HEK293T (cell line): ENCODE measurements around the gene TMEM229B.

Source experiments
- CTCF ChIA-PET: fragments of 350-600 bp; formaldehyde crosslinking; extraction: SDS; loops from one replicate; lab custom pipeline; 2021; ENCODE audit warnings: antibody characterized with exemption, inconsistent platforms; lab: Yijun Ruan, JAX
- POLR2A ChIA-PET: fragments of 350-600 bp; formaldehyde crosslinking; extraction: SDS; loops from one replicate; lab custom pipeline; 2020; ENCODE audit warnings: antibody characterized with exemption, inconsistent platforms; lab: Yijun Ruan, JAX
- DNase-seq: peaks from one replicate; pipeline ENCODE4 v3.0.0; 2012; ENCODE audit warnings: mixed read lengths; ENCODE audit errors: extremely low spot score
- ARNT ChIP-seq: fragments of 450-650 bp; IDR thresholded peaks from 2 replicates; pipeline ENCODE4 v1.6.1; 2017; ENCODE audit warnings: mild to moderate bottlenecking
- BHLHE40 ChIP-seq: fragments of 450-650 bp; IDR thresholded peaks from 2 replicates; pipeline ENCODE4 v1.6.1; 2016; ENCODE audit warnings: mild to moderate bottlenecking, moderate library complexity, borderline replicate concordance
- CTBP1 ChIP-seq: fragments of 450-650 bp; IDR thresholded peaks from 2 replicates; pipeline ENCODE4 v1.6.1; 2016; ENCODE audit warnings: borderline replicate concordance
- ELF4 ChIP-seq: fragments of 450-650 bp; IDR thresholded peaks from 2 replicates; pipeline ENCODE4 v1.6.1; 2017; ENCODE audit warnings: antibody characterized with exemption
- FOXA1 ChIP-seq: fragments of 450-650 bp; IDR thresholded peaks from 2 replicates; pipeline ENCODE4 v1.6.1; 2016; ENCODE audit warnings: mild to moderate bottlenecking
- FOXK2 ChIP-seq: fragments of 450-650 bp; IDR thresholded peaks from 2 replicates; pipeline ENCODE4 v1.6.1; 2016; ENCODE audit warnings: mild to moderate bottlenecking
- FOXM1 ChIP-seq: fragments of 450-650 bp; IDR thresholded peaks from 2 replicates; pipeline ENCODE4 v1.6.1; 2017; ENCODE audit warnings: mild to moderate bottlenecking, borderline replicate concordance
- HDGF ChIP-seq: fragments of 450-650 bp; IDR thresholded peaks from 2 replicates; pipeline ENCODE4 v1.6.1; 2017; ENCODE audit warnings: antibody characterized with exemption, borderline replicate concordance
- L3MBTL2 ChIP-seq: fragments of 450-650 bp; conservative IDR thresholded peaks from 2 replicates; pipeline ENCODE4 v1.6.1; 2016; ENCODE audit warnings: mild to moderate bottlenecking
- LEF1 ChIP-seq: fragments of 450-650 bp; IDR thresholded peaks from 2 replicates; pipeline ENCODE4 v1.6.1; 2017; ENCODE audit warnings: mild to moderate bottlenecking, borderline replicate concordance
- NFRKB ChIP-seq: fragments of 450-650 bp; IDR thresholded peaks from 2 replicates; pipeline ENCODE4 v1.6.1; 2016; ENCODE audit warnings: mild to moderate bottlenecking, moderate library complexity
- PKNOX1 ChIP-seq: fragments of 450-650 bp; IDR thresholded peaks from 2 replicates; pipeline ENCODE4 v1.6.1; 2016
- SP1 ChIP-seq: fragments of 450-650 bp; IDR thresholded peaks from 2 replicates; pipeline ENCODE4 v1.6.1; 2017
- SUZ12 ChIP-seq: fragments of 450-650 bp; IDR thresholded peaks from 2 replicates; pipeline ENCODE4 v1.6.1; 2016; ENCODE audit warnings: mild to moderate bottlenecking
- TARDBP ChIP-seq: fragments of 450-650 bp; IDR thresholded peaks from 2 replicates; pipeline ENCODE4 v1.6.1; 2016
- ZNF384 ChIP-seq: fragments of 450-650 bp; IDR thresholded peaks from 2 replicates; pipeline ENCODE4 v1.6.1; 2016

TMEM229B gene

GRCh38 chr14:67529947-67530935, 41.7 kb upstream of the TMEM229B start:
- TF ChIP-seq SP1 (no peak), HDGF (no peak), ELF4 (no peak), BHLHE40 (no peak), PKNOX1 (no peak)
- ChIA-PET POLR2A (interaction anchor here (1.3 kb wide), 1 partner anchor 174 kb away, joined by 3 read pairs; no protein-coding TSS in a partner anchor), CTCF (interaction anchor here (1.2 to 4.0 kb wide), 4 partner anchors 15 to 103 kb away, joined by 3 to 22 read pairs (median 7); no protein-coding TSS in a partner anchor)
- no peak for DNase-seq

DNA sequence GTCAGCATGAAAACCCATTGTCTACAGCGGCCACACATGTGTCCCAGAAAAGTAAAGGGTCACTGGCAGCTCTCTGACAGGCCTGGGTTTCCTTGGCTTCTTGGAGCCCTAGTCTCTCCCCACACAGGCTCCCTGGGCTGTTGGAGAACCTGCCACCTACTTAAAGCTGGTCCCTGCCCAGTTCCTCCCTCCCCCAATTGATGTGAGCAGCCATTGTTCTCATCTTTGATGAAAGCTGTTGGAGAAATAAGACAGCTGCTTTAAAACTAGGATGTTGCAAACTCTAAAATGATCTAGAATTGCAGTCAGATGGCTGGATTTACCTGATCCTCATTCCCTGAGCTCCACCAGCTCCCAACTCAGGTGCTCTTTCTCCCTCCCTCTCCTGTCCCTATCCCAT, 39.8 kb upstream of the TMEM229B start:
- TF ChIP-seq HDGF, result no peak
- no peak for TF ChIP-seq FOXM1
- no peak for TF ChIP-seq FOXA1
- ChIA-PET POLR2A (interaction anchor here (1.4 to 3.0 kb wide), 2 partner anchors 44 to 100 kb away, joined by 3 to 12 read pairs; no protein-coding TSS in a partner anchor), CTCF (interaction anchor here (0.8 to 3.1 kb wide), 8 partner anchors 10 to 176 kb away, joined by 3 to 39 read pairs (median 6); partner anchors contain the start of gene ATP6V1D)
- DNase-seq, result no peak

DNA sequence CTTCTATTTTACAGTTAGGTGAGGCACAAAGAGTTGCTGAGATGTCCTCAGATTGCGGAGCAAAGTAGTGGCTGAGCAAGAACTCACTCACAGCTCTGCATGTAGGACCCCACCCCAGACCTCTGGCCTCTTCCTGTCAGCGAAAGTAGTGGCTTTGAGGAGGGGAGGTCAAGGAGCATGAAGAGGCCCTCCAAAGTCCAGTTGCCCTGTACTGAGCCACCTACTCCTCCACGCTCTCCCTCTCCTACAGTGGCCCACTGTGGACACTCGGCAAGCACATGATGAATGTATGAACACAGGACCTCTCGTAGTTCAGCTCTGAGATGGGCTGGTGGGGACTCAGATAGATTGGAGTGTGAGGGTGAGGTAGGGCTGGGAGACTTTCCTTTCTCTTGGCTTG, 39.2 kb upstream of the TMEM229B start:
- no peak for DNase-seq
- CTCF ChIA-PET, result interaction anchor here (0.8 to 3.1 kb wide), 12 partner anchors 11 to 168 kb away, joined by 3 to 39 read pairs (median 6); partner anchors contain the start of gene ATP6V1D
- TF ChIP-seq NFRKB (no peak), ZNF384 (no peak), CTBP1 (no peak), TARDBP (no peak), FOXM1 (no peak), L3MBTL2 (no peak), PKNOX1 (no peak), BHLHE40 (no peak), ELF4 (no peak)
- POLR2A ChIA-PET, result interaction anchor here (1.3 to 3.0 kb wide), 3 partner anchors 10 to 99 kb away, joined by 3 to 12 read pairs (median 3); no protein-coding TSS in a partner anchor

DNA sequence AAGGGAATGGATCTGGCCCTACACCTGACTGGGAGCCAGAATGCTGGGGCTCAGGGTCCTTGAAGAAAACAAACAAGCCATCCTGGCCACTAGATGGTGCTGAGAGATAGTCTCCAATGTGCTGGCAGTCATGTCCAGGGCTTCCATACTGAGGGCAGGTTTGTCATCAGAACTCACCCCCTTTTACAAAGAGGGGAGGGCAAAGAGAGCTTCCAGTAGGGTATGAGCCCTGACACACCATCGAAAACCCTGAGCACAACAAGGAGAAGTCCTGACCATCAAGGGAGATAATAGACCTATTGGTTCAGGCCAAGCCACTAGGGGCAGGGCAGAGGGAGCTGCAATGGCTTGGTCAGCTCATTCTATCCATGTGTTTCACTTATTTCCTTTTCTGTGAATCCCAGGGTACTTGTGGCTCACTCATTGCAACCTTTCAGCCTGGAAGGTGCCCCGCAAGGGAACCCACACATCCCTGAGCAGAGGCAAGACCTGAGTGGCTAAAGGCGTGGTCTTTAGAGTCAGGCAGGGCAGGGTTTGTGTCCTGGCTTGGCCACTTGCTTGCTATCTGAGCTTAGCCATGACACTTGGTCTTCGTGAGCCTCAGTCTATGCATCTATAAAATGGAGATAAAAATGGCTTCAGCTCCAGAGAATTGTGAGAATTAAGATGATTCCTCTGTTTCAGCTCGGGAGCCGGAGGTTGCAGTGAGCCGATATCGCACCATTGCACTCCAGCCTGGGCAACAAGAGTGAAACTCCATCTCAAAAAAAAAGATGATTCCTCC, 38.3 kb upstream of the TMEM229B start:
- CTCF ChIA-PET, result interaction anchor here (0.6 to 3.1 kb wide), 35 partner anchors 11 to 177 kb away, joined by 3 to 39 read pairs (median 5); partner anchors contain the start of genes ARG2, ATP6V1D and PIGH
- POLR2A ChIA-PET, result interaction anchor here (0.8 to 3.0 kb wide), 3 partner anchors 10 to 73 kb away, joined by 3 to 12 read pairs (median 3); partner anchors contain the start of gene PIGH
- DNase-seq, result peak; percentile 63
- TF ChIP-seq SP1 (no peak), L3MBTL2 (no peak), NFRKB (no peak), PKNOX1 (no peak), HDGF (0 out of 2 replicates have a peak, but pooled peaks have one; percentile 68), ELF4 (no peak)

GRCh38 chr14:67526181-67526580, 37.7 kb upstream of the TMEM229B start:
- ChIA-PET CTCF (interaction anchor here (0.9 to 3.1 kb wide), 10 partner anchors 12 to 177 kb away, joined by 3 to 39 read pairs (median 8); no protein-coding TSS in a partner anchor), POLR2A (interaction anchor here (1.3 to 3.0 kb wide), 2 partner anchors 9 to 46 kb away, joined by 3 to 12 read pairs; no protein-coding TSS in a partner anchor)
- DNase-seq, result no peak
- TF ChIP-seq ELF4, result no peak
- no peak for TF ChIP-seq ZNF384
- no peak for TF ChIP-seq SP1
- no peak for TF ChIP-seq FOXA1
- TF ChIP-seq HDGF, result no peak
- TF ChIP-seq SUZ12, result no peak
- TF ChIP-seq CTBP1, result no peak
- no peak for TF ChIP-seq FOXK2
- TF ChIP-seq ARNT, result no peak
- TF ChIP-seq BHLHE40, result no peak
- no peak for TF ChIP-seq NFRKB
- no peak for TF ChIP-seq LEF1
- no peak for TF ChIP-seq FOXM1
- no peak for TF ChIP-seq PKNOX1
- no peak for TF ChIP-seq L3MBTL2
- no peak for TF ChIP-seq TARDBP
